GM03348 (cell line): Measurements from ENCODE around the gene COL7A1.
"Not testable (repeated sequence)": the region's sequence is repeated elsewhere in the genome, so short reads cannot be mapped to it uniquely, and the experiment has no call there.

Source experiments
- DNase-seq: peaks from one replicate; pipeline ENCODE4 v3.0.0; 2012; ENCODE audit warnings: low spot score

COL7A1 gene

GRCh38 chr3:48543271-48543866 lies 51.8 kb downstream of the COL7A1 start:
- DNase-seq: peak; percentile 46

- DNase-seq: no peak
These were observed 56.7 kb downstream of the COL7A1 start for GRCh38 chr3:48538451-48538850.

DNA sequence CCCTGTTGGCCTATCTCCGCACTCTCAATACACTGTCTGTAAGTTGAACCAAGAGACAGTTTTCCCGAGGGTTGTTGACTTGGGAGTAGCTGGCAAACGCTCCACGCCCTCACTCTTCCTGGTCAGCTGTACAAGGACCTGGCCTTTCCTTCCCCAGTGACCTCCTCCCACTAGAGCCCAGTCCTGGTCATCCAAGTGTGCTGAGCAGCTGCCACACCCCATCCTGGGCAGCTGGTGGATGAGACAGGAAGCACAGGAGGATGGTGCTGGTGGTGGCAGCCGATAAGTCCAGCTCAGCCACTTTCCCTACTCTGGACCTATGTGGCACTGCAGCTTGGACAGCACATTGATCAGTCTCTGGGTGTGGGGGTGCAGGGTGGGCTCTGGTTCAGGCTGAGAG lies 58.3 kb downstream of the COL7A1 start:
- DNase-seq: no peak

- DNase-seq: no peak
These were observed 59.0 kb downstream of the COL7A1 start for GRCh38 chr3:48536116-48536515.

GRCh38 chr3:48535578-48535977 lies 59.6 kb downstream of the COL7A1 start:
- no peak for DNase-seq

DNA sequence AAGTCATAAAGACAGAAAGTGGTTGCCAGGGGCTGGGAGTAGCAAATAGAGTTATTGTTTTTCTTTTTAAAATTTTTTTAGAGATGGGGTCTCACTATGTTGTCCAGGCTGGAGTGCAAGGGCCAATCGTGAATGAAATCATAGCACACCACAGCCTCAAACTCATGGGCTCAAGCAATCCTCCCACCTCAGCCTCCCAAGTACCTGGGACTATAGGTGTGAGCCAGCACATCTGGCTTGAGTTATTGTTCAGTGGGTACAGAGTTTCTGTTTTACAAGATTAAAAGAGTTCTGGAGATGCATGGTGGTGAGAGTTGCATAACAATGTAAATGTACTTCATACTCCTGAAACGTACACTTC lies 62.2 kb downstream of the COL7A1 start:
- DNase-seq: no peak

DNA sequence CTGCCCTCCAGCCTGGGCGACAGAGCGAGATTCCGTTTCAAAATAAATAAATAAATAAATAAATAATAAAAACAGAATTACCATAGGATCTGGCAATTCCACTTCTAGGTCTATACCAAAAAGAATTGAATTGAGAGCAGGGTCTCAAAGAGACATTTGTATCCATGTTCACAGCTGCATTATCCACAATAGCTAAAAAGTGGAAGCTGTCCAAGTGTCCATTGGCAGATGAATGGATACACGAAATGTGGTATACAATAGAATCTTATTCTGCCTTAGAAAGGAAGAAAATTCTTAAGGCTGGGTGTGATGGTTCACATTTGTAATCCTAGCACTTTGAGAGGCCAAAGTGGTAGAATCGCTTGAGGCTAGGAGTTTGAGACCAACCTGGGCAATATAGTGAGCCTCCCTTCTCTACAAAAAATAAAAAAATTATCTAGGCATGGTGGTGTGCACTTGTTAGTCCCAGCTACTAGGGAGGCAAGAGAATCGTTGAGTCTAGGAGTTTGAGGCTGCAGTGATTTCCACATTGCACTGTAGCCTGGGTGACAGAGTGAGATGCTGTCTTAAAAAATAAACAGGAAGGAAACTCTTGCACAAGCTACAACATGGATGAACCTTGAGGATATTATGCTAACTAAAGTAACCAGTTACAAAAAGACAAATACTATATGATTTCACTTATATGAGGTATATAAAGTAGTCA lies 62.7 kb downstream of the COL7A1 start:
- no peak for DNase-seq

- DNase-seq: not testable (repeated sequence)
These were observed 64.4 kb downstream of the COL7A1 start for GRCh38 chr3:48530701-48531100.

DNA sequence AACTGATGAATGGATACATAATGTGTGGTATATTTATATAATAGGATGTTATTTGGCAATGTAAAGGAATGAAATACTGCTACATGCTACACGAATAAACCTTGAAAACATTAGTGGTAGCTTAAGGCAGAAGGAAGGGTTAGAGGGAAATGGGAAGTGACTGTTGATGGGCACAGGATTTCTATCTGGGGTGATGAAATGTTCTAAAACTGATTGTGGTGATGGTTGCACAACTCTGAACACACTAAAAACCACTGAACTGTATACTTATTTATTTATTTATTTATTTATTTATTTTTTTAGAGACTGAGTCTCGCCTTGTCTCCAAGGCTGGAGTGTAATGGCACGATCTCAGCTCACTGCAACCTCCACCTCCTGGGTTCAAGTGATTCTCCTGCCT lies 66.4 kb downstream of the COL7A1 start:
- DNase-seq: no peak

DNA sequence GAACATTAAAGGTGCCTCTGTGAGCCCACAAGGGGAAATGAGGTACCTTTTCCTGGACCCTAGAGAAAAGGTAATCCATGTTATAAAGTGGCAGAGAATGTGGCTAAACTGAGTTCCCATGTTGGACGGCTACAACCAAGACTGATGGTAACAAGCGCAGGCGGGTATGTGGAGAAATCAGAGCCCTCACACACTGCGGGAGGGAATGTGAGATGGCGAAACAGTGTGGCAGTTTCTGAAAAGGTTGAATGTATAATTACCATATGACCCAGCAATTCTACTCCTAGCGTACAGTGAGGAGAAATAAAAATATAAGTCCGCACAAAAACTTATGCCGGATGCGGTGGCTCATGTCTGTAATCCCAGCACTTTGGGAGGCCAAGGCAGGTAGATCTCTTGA lies 67.1 kb downstream of the COL7A1 start:
- DNase-seq: no peak

- no peak for DNase-seq
These were observed 70.2 kb downstream of the COL7A1 start for GRCh38 chr3:48524970-48525369.

DNA sequence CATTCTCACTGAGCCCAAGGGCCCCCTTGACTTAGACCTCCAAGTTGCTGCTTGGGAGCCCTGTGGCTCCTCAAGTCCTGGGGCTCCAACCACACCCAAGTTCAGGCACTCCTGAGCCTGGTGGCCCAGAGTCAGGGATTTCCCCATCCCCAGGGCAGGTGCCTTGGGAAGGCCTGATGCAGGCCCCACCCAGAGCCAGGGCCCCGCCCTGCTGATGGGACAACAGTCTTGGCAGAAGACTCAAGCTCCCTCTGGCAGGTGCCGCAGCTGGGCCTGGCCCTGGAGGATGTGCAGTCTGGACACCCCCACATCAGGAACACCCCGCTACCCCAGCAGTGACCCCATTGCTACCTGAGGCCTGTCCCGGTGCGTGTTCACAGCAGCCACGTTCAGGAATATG lies 73.5 kb downstream of the COL7A1 start:
- no peak for DNase-seq

GRCh38 chr3:48519277-48519643 lies 75.9 kb downstream of the COL7A1 start:
- no peak for DNase-seq

DNA sequence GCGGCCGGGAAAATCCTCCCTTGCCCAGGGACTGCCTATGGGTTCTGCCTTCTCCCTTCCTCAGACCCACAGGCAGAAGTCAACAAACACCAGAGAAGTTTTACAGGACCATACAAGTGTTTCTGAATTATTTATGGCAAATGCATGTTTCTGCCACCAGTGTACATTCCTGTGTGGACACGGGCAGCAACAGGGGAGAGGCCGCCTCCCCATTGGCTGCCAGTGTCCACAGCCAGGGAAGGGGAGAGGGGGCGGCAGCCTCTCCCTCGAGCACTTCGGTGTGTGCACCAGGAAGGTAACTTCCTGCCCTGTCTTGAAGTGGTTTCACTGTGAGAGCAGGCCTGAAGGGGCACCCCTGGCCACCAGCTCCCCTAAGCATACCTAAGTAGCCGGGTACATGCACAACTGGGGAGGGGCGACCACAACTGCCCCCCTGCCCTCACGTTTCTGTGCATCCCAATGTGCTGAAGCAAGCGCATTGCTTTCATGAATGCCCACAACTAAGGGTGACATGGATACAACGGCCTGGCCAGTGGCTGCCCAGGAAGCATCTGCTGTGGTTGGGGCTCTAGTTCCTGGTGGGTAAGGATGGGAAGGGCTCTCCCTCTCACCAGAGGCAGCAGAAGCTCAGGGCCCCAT lies 76.4 kb downstream of the COL7A1 start:
- no peak for DNase-seq

DNA sequence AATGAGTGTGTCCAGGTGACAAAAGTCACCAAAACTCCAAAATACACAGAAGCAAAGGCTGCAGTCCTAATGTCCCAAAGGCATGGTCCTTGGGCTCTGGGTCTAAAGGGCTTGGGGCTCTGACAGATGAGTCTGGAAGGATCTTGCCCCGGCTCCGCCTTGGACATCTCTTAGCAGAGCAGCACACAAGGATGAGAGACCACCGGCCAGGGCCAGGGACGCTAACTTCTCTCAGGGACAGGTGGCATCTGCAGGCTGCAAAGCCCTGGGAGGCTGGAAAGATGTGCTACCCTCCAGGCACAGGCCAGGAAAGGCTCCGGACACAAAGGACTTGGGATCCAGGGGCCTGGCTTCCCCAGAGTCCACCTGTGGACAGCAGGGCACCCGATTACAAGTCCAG lies 77.1 kb downstream of the COL7A1 start:
- DNase-seq: no peak

DNA sequence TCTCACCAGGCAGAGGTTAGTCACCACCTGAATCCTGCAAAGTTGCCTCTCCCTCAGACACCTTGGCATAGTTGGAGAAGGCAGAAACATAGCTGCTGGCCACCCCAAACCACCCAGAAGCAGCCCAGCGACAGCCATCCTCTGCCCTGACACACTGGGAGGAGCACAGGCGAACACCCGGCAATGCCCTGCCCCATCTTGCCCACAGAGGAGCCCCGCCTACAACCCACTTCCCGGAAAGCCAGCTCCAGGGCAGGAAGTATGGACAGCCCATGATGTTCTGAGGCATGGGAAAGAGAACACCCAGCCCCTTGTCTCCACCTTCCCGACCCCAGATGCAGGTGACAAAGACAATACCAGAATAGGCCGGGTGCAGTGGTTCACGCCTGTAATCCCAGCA lies 78.6 kb downstream of the COL7A1 start:
- no peak for DNase-seq

GRCh38 chr3:48514431-48515227 lies 80.5 kb downstream of the COL7A1 start:
- DNase-seq: no peak
